ENCODE measurements around the gene GAB2.

The GAB2 gene

GRCh38 chr11:78347956-78348355 is 69.7 kb downstream of the GAB2 start:
- H3K4me3 ChIP-seq (ENCODE audit: low read depth, low read length), result no peak overlapping the region
- no peak for DNase-seq (ENCODE audit: low read depth)
- no peak for TF ChIP-seq CTCF (conservative IDR thresholded peaks at IDR 0.05; ENCODE audit: low read depth, low read length)

GRCh38 chr11:78346799-78347198 is 70.8 kb downstream of the GAB2 start:
- DNase-seq (ENCODE audit: low read depth), result no peak
- no peak for TF ChIP-seq CTCF (conservative IDR thresholded peaks at IDR 0.05; ENCODE audit: low read depth, low read length)
- H3K4me3 ChIP-seq (ENCODE audit: low read depth, low read length), result no peak overlapping the region

DNA sequence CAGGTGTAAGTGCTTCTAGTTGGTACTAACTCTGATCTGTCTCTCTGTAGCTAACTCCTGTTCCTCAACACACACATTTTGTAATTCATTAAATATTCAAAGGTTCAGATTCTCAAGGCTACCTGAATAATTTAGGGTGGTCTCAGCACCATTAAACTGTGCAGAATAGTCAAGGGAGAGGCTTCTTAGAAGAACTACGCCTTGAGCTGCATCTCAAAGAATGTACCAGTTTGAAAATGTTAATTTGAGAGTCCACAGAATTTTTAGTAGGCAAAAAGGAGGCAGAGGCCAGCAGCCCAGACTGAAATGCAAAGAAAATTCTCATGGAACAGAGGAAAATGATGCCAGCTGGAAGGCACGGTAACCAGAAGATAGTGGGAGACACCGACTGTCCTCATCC is 72.2 kb downstream of the GAB2 start:
- no peak overlapping the region for H3K4me3 ChIP-seq (ENCODE audit: low read depth, low read length)
- no peak for TF ChIP-seq CTCF (conservative IDR thresholded peaks at IDR 0.05; ENCODE audit: low read depth, low read length)
- DNase-seq (ENCODE audit: low read depth), result no peak

- H3K4me3 ChIP-seq (ENCODE audit: low read depth, low read length), result no peak overlapping the region
- no peak for TF ChIP-seq CTCF (conservative IDR thresholded peaks at IDR 0.05; ENCODE audit: low read depth, low read length)
- DNase-seq (ENCODE audit: low read depth), result no peak
Measured at GRCh38 chr11:78344676-78345075, 72.9 kb downstream of the GAB2 start.

- no peak for DNase-seq (ENCODE audit: low read depth)
- no peak for TF ChIP-seq CTCF (conservative IDR thresholded peaks at IDR 0.05; ENCODE audit: low read depth, low read length)
Measured at GRCh38 chr11:78344094-78344493, 73.5 kb downstream of the GAB2 start.

DNA sequence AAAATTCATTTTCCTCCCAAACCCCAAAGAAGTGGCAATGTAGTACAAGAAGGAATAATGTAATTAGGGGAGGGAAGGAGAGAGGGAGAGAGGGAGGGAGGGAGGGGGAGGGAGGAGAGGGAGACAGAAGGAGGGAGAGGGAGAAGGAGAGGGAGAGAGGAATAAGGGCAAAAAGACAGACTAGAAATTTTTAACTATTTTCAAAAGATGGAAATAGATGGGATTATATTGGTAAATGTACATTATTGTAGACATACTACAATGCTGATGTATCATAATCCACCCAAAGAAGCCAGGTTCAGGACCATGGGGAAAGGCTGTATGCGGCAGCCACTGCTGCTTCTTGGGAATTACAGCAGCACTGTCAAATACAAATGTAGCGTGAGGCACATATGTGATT is 74.3 kb downstream of the GAB2 start:
- no peak for DNase-seq (ENCODE audit: low read depth)
- no peak overlapping the region for H3K4me3 ChIP-seq (ENCODE audit: low read depth, low read length)
- TF ChIP-seq CTCF (conservative IDR thresholded peaks at IDR 0.05; ENCODE audit: low read depth, low read length), result no peak

More at GRCh38 chr11:78344094-78344493, 73.5 kb downstream of the GAB2 start:
- H3K4me3 ChIP-seq (ENCODE audit: low read depth, low read length), result no peak overlapping the region

- no peak for DNase-seq (ENCODE audit: low read depth)
- no peak for TF ChIP-seq CTCF (conservative IDR thresholded peaks at IDR 0.05; ENCODE audit: low read depth, low read length)
- no peak overlapping the region for H3K4me3 ChIP-seq (ENCODE audit: low read depth, low read length)
Measured at GRCh38 chr11:78341841-78342240, 75.8 kb downstream of the GAB2 start.

Measured in choroid plexus epithelial cell (primary cell).